Progenitor cell of endocrine pancreas (in vitro differentiated cells): ENCODE measurements around the gene PAXX. TPM values are rescaled to one million over a fixed set of nuclear protein-coding genes. Genes with fewer than 3 reads are reported as not detected.

Experiments used
- DNase-seq: peaks from one replicate; pipeline ENCODE4 v3.0.0; 2021; ENCODE audit warnings: low spot score; ENCODE audit not compliant: unreplicated experiment
- H3K27ac Mint-ChIP-seq: 2 replicates; pipeline ENCODE4 v1.8.0; 2021; ENCODE audit warnings: mild to moderate bottlenecking, moderate library complexity, mixed read lengths
- H3K27me3 Mint-ChIP-seq: 2 replicates; pipeline ENCODE4 v1.8.0; 2021; ENCODE audit warnings: mixed read lengths
- H3K36me3 Mint-ChIP-seq: 2 replicates; pipeline ENCODE4 v1.8.0; 2022; ENCODE audit warnings: mixed read lengths; ENCODE audit not compliant: insufficient read depth
- H3K4me1 Mint-ChIP-seq: 2 replicates; pipeline ENCODE4 v1.8.0; 2021; ENCODE audit warnings: low read depth, mixed read lengths
- H3K4me3 Mint-ChIP-seq: 2 replicates; pipeline ENCODE4 v1.8.0; 2021; ENCODE audit warnings: low read depth, mild to moderate bottlenecking, moderate library complexity, mixed read lengths
- H3K9me3 Mint-ChIP-seq: 2 replicates; pipeline ENCODE4 v1.8.0; 2021; ENCODE audit warnings: low read depth, mixed read lengths
- CTCF ChIP-seq: fragments of 200-600 bp; sonication (generic); IDR thresholded peaks from one replicate; pipeline ENCODE4 v1.5.0; 2021; ENCODE audit warnings: antibody characterized with exemption, mild to moderate bottlenecking; ENCODE audit not compliant: unreplicated experiment
- total RNA-seq: library from RNA; stranded (reverse); gene quantifications from 2 replicates; pipeline ENCODE4 v1.2.1, GENCODE V29; 2021

The PAXX gene
- total RNA-seq, 1 donor from 2014 or later: 54.9 TPM

- DNase-seq: no peak
- no peak for TF ChIP-seq CTCF
- Mint-ChIP-seq H3K4me3 (no peak overlapping the region), H3K9me3 (peaks cover 3% of the 10 kb centered on the region), H3K27me3 (peaks cover 12% of the 10 kb centered on the region), H3K4me1 (peaks cover 3% of the 10 kb centered on the region), H3K36me3 (no peaks in the 10 kb centered on the region), H3K27ac (no peak overlapping the region)
Observed at GRCh38 chr9:136961279-136962065, 30.8 kb upstream of the PAXX start.

GRCh38 chr9:136962163-136962562, 30.1 kb upstream of the PAXX start:
- H3K4me1 Mint-ChIP-seq: peaks cover 3% of the 10 kb centered on the region
- no peak overlapping the region for H3K27ac Mint-ChIP-seq
- H3K27me3 Mint-ChIP-seq: peaks cover 12% of the 10 kb centered on the region
- H3K9me3 Mint-ChIP-seq: no peaks in the 10 kb centered on the region
- no peaks in the 10 kb centered on the region for H3K36me3 Mint-ChIP-seq
- no peak for TF ChIP-seq CTCF
- DNase-seq: no peak
- H3K4me3 Mint-ChIP-seq: no peak overlapping the region

- Mint-ChIP-seq H3K9me3 (no peaks in the 10 kb centered on the region), H3K27me3 (peaks cover 12% of the 10 kb centered on the region), H3K27ac (no peak overlapping the region), H3K4me1 (peaks cover 3% of the 10 kb centered on the region), H3K4me3 (no peak overlapping the region), H3K36me3 (no peaks in the 10 kb centered on the region)
- DNase-seq: no peak
- no peak for TF ChIP-seq CTCF
Observed at GRCh38 chr9:136962701-136963248, 29.4 kb upstream of the PAXX start.

GRCh38 chr9:136963341-136963740, 28.9 kb upstream of the PAXX start:
- Mint-ChIP-seq H3K36me3 (no peaks in the 10 kb centered on the region), H3K27me3 (peaks cover 12% of the 10 kb centered on the region)

GRCh38 chr9:136963751-136964150, 28.5 kb upstream of the PAXX start:
- no peak for DNase-seq
- Mint-ChIP-seq H3K36me3 (no peaks in the 10 kb centered on the region), H3K27ac (no peak overlapping the region), H3K9me3 (no peaks in the 10 kb centered on the region), H3K4me1 (peaks cover 3% of the 10 kb centered on the region), H3K27me3 (peaks cover 12% of the 10 kb centered on the region), H3K4me3 (no peak overlapping the region)
- no peak for TF ChIP-seq CTCF

More at GRCh38 chr9:136963341-136963740, 28.9 kb upstream of the PAXX start:
- Mint-ChIP-seq H3K27ac (no peak overlapping the region), H3K4me1 (peaks cover 3% of the 10 kb centered on the region), H3K4me3 (no peak overlapping the region), H3K9me3 (no peaks in the 10 kb centered on the region)
- TF ChIP-seq CTCF: no peak
- no peak for DNase-seq
